Measurements from ENCODE around the gene OR52N5.

DNA sequence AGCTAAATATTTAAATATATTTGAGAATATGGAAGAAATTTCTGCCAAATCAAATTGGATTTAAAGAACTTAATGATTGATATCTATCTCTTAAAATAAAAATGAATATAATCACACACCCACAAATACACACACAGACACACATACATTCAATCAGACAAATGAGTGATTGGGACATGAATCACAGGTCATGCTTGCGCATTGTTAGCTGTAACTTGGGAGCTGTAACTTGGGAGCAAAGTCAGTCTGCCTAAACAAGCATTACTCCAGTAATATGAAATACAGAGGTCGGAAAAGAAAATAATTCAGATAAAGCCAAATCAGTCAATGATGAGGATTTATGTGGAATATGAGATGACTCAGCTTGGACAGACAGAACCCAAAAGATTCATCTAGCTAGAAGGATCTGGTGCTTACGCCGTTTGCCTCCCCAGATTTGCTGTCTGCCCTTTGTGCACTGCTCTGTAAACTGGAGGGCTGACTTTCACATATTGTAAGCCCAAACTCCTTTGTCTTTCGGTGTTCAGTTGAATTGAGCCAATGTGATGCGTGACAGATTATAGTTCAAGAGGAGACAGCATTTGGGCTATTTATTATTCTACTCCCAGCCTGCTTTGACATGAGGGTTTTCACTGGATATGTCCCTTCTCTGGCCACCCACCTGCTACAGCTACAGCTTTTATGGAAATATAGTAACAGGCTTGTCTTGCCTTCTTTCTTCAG lies 45.3 kb downstream of the OR52N5 start:
- TF ChIP-seq, protein P1, sequence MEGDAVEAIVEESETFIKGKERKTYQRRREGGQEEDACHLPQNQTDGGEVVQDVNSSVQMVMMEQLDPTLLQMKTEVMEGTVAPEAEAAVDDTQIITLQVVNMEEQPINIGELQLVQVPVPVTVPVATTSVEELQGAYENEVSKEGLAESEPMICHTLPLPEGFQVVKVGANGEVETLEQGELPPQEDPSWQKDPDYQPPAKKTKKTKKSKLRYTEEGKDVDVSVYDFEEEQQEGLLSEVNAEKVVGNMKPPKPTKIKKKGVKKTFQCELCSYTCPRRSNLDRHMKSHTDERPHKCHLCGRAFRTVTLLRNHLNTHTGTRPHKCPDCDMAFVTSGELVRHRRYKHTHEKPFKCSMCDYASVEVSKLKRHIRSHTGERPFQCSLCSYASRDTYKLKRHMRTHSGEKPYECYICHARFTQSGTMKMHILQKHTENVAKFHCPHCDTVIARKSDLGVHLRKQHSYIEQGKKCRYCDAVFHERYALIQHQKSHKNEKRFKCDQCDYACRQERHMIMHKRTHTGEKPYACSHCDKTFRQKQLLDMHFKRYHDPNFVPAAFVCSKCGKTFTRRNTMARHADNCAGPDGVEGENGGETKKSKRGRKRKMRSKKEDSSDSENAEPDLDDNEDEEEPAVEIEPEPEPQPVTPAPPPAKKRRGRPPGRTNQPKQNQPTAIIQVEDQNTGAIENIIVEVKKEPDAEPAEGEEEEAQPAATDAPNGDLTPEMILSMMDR (IDR thresholded peaks at IDR 0.05; ENCODE audit: poor library complexity) = no peak
- no peak for TF ChIP-seq EZH2 (IDR thresholded peaks at IDR 0.05; ENCODE audit: borderline replicate concordance)
